ENCODE measurements around the gene PAPPA.

The PAPPA gene

DNA sequence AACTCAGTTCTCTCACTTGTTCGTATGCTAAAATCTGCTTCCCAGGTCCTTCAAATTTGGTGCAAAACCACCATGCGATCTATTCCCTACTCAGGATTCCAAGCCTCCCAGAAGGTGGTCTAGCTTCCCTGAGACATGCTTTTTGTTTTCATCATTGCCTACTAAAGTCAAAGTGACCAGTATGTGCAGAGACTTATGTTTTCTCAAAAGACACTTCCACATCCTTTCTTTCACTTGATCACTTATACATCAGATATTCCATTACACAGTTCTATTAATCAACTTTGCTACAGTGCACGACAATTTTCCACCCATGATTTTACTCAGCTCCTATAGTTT, 242.1 kb downstream of the PAPPA start:
- H3K4me3 ChIP-seq (ENCODE audit: control insufficient read depth, low read depth, low read length) = no peak overlapping the region
- no peak for DNase-seq (ENCODE audit: low read depth)
- TF ChIP-seq, protein P1, sequence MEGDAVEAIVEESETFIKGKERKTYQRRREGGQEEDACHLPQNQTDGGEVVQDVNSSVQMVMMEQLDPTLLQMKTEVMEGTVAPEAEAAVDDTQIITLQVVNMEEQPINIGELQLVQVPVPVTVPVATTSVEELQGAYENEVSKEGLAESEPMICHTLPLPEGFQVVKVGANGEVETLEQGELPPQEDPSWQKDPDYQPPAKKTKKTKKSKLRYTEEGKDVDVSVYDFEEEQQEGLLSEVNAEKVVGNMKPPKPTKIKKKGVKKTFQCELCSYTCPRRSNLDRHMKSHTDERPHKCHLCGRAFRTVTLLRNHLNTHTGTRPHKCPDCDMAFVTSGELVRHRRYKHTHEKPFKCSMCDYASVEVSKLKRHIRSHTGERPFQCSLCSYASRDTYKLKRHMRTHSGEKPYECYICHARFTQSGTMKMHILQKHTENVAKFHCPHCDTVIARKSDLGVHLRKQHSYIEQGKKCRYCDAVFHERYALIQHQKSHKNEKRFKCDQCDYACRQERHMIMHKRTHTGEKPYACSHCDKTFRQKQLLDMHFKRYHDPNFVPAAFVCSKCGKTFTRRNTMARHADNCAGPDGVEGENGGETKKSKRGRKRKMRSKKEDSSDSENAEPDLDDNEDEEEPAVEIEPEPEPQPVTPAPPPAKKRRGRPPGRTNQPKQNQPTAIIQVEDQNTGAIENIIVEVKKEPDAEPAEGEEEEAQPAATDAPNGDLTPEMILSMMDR (IDR thresholded peaks at IDR 0.05; ENCODE audit: control insufficient read depth, insufficient read depth, low read depth, low read length, missing control alignments) = no peak

DNA sequence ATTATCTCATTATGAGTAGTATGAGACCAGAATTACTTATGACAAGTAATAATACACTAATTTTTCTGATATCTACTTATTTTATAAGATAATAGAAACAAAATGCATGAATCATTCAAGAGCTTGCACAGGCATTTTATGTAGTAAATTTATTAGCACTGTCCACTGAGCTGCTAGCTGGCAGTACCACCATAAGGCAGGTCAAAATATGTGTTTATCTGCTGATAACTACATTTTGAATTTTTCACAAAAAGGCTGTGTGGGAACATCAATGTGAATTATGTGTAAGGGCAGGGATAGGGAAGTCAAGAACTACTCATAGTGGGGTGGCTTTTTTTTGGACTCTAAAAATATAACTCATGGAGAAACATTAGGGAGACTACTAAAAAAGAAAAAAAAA, 249.6 kb downstream of the PAPPA start:
- DNase-seq (ENCODE audit: low read depth) = no peak
- no peak overlapping the region for H3K4me3 ChIP-seq (ENCODE audit: control insufficient read depth, low read depth, low read length)
- TF ChIP-seq, protein P1 (IDR thresholded peaks at IDR 0.05; ENCODE audit: control insufficient read depth, insufficient read depth, low read depth, low read length, missing control alignments) = no peak

DNA sequence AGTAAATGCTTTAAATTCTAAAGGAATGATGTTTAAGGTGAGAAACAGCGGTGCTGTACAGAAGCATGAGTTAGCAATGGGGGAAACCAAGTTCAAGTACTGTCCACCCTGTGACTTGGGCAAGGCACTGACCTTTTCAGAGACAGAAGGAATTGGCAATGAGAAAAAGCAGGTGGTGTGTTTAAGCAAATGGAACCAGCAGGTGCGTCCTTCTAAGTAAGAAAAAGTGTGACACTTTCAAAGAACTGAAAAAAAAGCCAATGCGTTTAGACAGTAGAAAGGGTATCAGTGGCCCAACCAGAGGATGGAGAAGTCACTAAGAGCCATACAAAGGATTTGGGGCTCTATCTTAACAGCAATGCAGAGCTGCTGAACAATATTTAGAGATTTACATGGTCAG, 250.6 kb downstream of the PAPPA start:
- H3K4me3 ChIP-seq (ENCODE audit: control insufficient read depth, low read depth, low read length) = no peak overlapping the region
- no peak for DNase-seq (ENCODE audit: low read depth)
- TF ChIP-seq, protein P1 (IDR thresholded peaks at IDR 0.05; ENCODE audit: control insufficient read depth, insufficient read depth, low read depth, low read length, missing control alignments) = no peak

DNA sequence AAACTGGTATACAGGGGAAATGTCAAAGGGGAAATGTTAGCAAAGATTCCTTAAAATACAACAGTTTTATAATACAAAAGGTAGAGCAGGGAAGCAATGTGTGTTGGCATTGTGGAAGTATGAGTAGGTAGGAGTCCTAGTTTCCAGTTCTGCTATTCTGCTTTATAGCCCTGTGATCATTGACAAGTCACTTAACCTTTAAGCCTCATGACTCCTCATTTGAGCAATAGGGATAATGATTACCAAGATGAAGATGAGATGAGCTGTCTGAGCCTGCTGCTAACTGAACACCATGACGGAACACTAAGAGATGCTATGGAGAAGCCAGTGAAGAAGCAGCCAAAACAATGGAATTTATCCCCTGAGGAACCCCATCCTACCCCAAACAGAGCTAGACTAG, 251.7 kb downstream of the PAPPA start:
- no peak overlapping the region for H3K4me3 ChIP-seq (ENCODE audit: control insufficient read depth, low read depth, low read length)
- TF ChIP-seq, protein P1 (IDR thresholded peaks at IDR 0.05; ENCODE audit: control insufficient read depth, insufficient read depth, low read depth, low read length, missing control alignments) = no peak
- no peak for DNase-seq (ENCODE audit: low read depth)

DNA sequence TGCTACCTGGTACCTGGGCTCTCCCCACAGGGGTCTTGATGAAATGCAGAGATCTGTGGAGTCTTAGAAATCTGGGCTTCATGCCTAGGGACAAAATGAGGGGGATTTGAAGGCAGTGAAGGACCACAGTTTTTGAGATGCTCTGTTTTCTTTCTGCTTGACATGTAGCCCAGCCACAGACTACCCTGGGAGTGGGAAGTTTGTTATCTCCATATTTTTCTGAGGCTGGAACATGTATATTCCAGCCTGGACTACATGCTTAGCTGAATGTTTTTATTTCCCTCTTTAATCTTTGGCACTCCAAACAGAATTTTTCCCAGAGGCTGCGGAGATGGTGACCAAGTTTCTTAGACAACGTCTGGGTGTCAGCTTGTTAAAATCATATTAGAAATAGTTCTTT, 252.9 kb downstream of the PAPPA start:
- no peak for DNase-seq (ENCODE audit: low read depth)
- H3K4me3 ChIP-seq (ENCODE audit: control insufficient read depth, low read depth, low read length) = no peak overlapping the region
- TF ChIP-seq, protein P1 (IDR thresholded peaks at IDR 0.05; ENCODE audit: control insufficient read depth, insufficient read depth, low read depth, low read length, missing control alignments) = no peak

DNA sequence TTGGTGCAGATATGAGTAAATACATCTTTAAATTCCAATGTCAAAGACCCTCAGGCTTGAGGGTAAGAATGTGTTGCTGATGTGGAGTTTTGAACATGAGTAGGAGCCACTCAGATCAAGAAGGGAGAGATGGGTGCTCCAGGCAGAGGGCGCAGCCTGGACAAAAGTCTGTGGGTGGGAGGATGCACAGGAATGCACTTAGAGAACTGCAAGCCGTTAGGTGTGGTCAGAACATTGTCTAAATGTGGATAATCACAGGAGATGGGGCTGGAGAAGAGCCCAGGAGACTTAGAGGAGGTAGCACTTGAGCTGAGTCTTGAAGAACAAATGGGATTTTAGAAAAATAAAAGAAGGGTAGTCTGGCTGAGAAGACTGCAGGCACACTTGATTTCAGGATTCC, 255.5 kb downstream of the PAPPA start:
- TF ChIP-seq, protein P1 (IDR thresholded peaks at IDR 0.05; ENCODE audit: control insufficient read depth, insufficient read depth, low read depth, low read length, missing control alignments) = no peak
- H3K4me3 ChIP-seq (ENCODE audit: control insufficient read depth, low read depth, low read length) = no peak overlapping the region
- no peak for DNase-seq (ENCODE audit: low read depth)

DNA sequence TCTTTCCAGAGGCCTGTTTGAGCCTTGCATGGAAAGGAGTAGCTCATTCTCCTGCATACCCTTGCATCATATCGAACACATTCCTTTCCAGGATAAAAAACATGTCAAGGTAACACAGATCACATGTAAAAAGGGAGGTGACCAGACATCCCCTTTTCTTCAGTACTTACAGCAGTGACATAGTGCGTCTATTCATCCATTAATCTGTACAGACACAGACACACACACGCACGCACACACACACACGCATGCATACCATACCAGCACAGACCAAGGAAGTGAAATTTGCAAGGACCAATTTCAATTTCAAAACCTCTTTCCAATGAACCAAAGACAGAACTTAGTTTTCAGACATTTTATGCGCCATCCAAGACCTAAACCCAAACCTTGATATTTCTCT, 256.0 kb downstream of the PAPPA start:
- no peak overlapping the region for H3K4me3 ChIP-seq (ENCODE audit: control insufficient read depth, low read depth, low read length)
- DNase-seq (ENCODE audit: low read depth) = no peak
- TF ChIP-seq, protein P1 (IDR thresholded peaks at IDR 0.05; ENCODE audit: control insufficient read depth, insufficient read depth, low read depth, low read length, missing control alignments) = no peak
